GM18858 (cell line): ENCODE measurements around the gene PLCD1.

Experiments used
- ATAC-seq: cut with Tn5 transposase; IDR thresholded peaks from one replicate; pipeline ENCODE4 v1.9.1; 2021; ENCODE audit not compliant: unreplicated experiment

PLCD1 gene

GRCh38 chr3:38001456-38002081 is 27.9 kb downstream of the PLCD1 start:
- ATAC-seq, result no peak

GRCh38 chr3:38000965-38001455 is 28.4 kb downstream of the PLCD1 start:
- no peak for ATAC-seq

GRCh38 chr3:38000242-38000916 is 29.1 kb downstream of the PLCD1 start:
- ATAC-seq, result no peak

GRCh38 chr3:37999836-38000235 is 29.6 kb downstream of the PLCD1 start:
- ATAC-seq, result no peak

GRCh38 chr3:37997791-37998370 is 31.6 kb downstream of the PLCD1 start:
- no peak for ATAC-seq

GRCh38 chr3:37997342-37997741 is 32.1 kb downstream of the PLCD1 start:
- ATAC-seq, result no peak

- ATAC-seq, result peak; percentile 46
Observed at GRCh38 chr3:37996785-37997301, 32.6 kb downstream of the PLCD1 start.

GRCh38 chr3:37995652-37996641 is 33.5 kb downstream of the PLCD1 start:
- no peak for ATAC-seq

GRCh38 chr3:37994639-37994972 is 34.8 kb downstream of the PLCD1 start:
- no peak for ATAC-seq

- peak; percentile 48 for ATAC-seq
Observed at GRCh38 chr3:37993820-37994638, 35.4 kb downstream of the PLCD1 start.

GRCh38 chr3:37993460-37993819 is 36.0 kb downstream of the PLCD1 start:
- ATAC-seq, result no peak

GRCh38 chr3:37993067-37993455 is 36.4 kb downstream of the PLCD1 start:
- ATAC-seq, result no peak

- ATAC-seq, result no peak
Observed at GRCh38 chr3:37992271-37993066, 37.0 kb downstream of the PLCD1 start.

GRCh38 chr3:37991823-37992222 is 37.6 kb downstream of the PLCD1 start:
- no peak for ATAC-seq

- no peak for ATAC-seq
Observed at GRCh38 chr3:37991109-37991508, 38.3 kb downstream of the PLCD1 start.

- no peak for ATAC-seq
Observed at GRCh38 chr3:37990527-37990926, 38.9 kb downstream of the PLCD1 start, which contains the start of gene VILL. VILL (plus strand) TSS chr3:37990786; CDS start chr3:37993673, 2,887 bp downstream.

GRCh38 chr3:37989821-37990480 is 39.5 kb downstream of the PLCD1 start:
- ATAC-seq, result no peak

GRCh38 chr3:37988931-37989525 is 40.4 kb downstream of the PLCD1 start:
- ATAC-seq, result no peak
